ENCODE results near the gene CTDSPL. TPM values are rescaled to one million over a fixed set of nuclear protein-coding genes. Genes with fewer than 3 reads are reported as not detected.
A peak's percentile ranks its signal among the peaks of the same experiment; 100 is the strongest.
"Not testable (repeated sequence)": the region's sequence is repeated elsewhere in the genome, so short reads cannot be mapped to it uniquely, and the experiment has no call there.

CTDSPL gene
- total RNA-seq, 3 donors from 2014 or later, result 1.1 to 1.7 (median 1.3) TPM

GRCh38 chr3:37974121-37975083, 112.7 kb downstream of the CTDSPL start:
- ATAC-seq, result peak; percentile 95 to 97
- H3K4me3 Mint-ChIP-seq, result no peak overlapping the region
- H3K36me3 Mint-ChIP-seq (ENCODE audit: insufficient read depth), result no peaks in the 10 kb centered on the region
- peaks cover 3% of the 10 kb centered on the region for H3K4me1 Mint-ChIP-seq (ENCODE audit: low read depth)
- no peaks in the 10 kb centered on the region for H3K27me3 Mint-ChIP-seq (ENCODE audit: low read depth)
- H3K9me3 Mint-ChIP-seq, result no peaks in the 10 kb centered on the region
- peak; percentile 66 for DNase-seq

GRCh38 chr3:37979541-37980461, 118.1 kb downstream of the CTDSPL start:
- no peaks in the 10 kb centered on the region for H3K9me3 Mint-ChIP-seq
- peaks cover 1% of the 10 kb centered on the region for H3K4me1 Mint-ChIP-seq (ENCODE audit: low read depth)
- H3K27me3 Mint-ChIP-seq (ENCODE audit: low read depth), result peaks cover 5% of the 10 kb centered on the region
- no peak overlapping the region for H3K4me3 Mint-ChIP-seq
- ATAC-seq, result no peak
- DNase-seq, result no peak
- H3K36me3 Mint-ChIP-seq (ENCODE audit: insufficient read depth), result no peaks in the 10 kb centered on the region

DNA sequence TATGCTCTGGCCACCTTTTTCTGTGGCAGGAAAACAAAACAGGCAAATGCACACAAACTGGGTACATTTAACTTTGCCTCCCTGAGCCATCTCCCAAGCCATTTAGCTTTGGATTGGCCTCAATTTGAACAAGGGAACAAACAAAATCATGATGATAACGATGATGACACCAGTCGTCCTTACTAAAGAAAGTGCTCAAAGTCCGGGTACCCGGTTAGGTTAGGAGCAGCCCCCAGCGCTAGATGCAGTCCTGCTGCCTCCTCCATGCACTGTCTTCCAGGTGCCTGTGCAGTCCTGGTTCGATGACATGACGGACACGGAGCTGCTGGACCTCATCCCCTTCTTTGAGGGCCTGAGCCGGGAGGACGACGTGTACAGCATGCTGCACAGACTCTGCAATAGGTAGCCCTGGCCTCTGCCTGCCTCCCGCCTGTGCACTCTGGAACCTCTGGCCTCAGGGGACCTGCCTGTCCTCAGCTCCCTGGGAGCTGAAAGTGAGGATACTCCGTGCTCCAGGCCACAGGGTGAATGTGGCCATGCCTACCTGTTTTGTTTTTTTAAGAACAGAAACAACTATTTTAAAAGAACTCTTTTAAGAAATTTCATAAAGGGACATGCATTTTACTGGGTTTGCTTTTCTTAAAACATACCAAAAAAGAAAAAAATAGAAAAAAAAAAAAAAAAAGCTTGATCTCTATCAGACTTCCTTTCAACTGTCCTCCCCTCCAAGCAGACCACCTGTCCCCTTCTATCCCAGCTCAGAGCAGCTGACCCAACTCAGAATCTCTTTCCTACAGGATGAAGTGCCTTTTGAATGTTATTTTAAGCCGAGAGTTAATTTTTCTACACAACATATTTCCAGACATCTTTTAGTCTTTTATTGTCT, 119.0 kb downstream of the CTDSPL start:
- ATAC-seq (no peak), DNase-seq (no peak)
- Mint-ChIP-seq H3K4me1 (ENCODE audit: low read depth) (no peaks in the 10 kb centered on the region), H3K27me3 (ENCODE audit: low read depth) (peaks cover 5% of the 10 kb centered on the region), H3K4me3 (no peak overlapping the region), H3K9me3 (no peaks in the 10 kb centered on the region), H3K36me3 (ENCODE audit: insufficient read depth) (no peaks in the 10 kb centered on the region)

GRCh38 chr3:37981348-37981664, 119.6 kb downstream of the CTDSPL start:
- Mint-ChIP-seq H3K36me3 (ENCODE audit: insufficient read depth) (no peaks in the 10 kb centered on the region), H3K9me3 (no peaks in the 10 kb centered on the region), H3K27me3 (ENCODE audit: low read depth) (peaks cover 5% of the 10 kb centered on the region), H3K4me1 (ENCODE audit: low read depth) (no peaks in the 10 kb centered on the region), H3K4me3 (no peak overlapping the region)
- ATAC-seq (no peak), DNase-seq (no peak)

GRCh38 chr3:37982331-37982730, 120.7 kb downstream of the CTDSPL start:
- no peak for DNase-seq
- peaks cover 5% of the 10 kb centered on the region for H3K27me3 Mint-ChIP-seq (ENCODE audit: low read depth)
- no peak for ATAC-seq
- H3K9me3 Mint-ChIP-seq, result no peaks in the 10 kb centered on the region
- H3K4me1 Mint-ChIP-seq (ENCODE audit: low read depth), result no peaks in the 10 kb centered on the region
- H3K4me3 Mint-ChIP-seq, result no peak overlapping the region
- H3K36me3 Mint-ChIP-seq (ENCODE audit: insufficient read depth), result no peaks in the 10 kb centered on the region

DNA sequence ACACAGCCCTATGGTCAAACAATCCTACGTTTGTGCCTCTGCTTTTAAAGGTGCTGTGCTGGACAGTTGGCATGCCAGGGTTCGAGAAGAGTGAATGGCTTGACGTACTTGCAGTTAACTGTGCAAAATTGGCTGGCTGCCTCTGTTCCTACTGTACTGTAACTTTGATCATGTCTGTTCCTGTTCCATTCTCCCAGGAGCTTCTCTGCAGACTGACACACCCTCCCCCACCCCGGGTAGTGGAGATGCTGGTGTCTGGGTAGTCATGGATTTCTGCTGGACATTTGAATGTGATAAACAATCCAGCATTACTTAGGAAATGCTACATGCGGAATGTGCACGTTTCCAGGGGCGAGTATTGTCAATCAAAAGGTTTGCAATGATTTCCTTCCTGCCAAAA, 122.4 kb downstream of the CTDSPL start:
- no peak for DNase-seq
- Mint-ChIP-seq H3K4me3 (no peak overlapping the region), H3K27me3 (ENCODE audit: low read depth) (peaks cover 5% of the 10 kb centered on the region)

DNA sequence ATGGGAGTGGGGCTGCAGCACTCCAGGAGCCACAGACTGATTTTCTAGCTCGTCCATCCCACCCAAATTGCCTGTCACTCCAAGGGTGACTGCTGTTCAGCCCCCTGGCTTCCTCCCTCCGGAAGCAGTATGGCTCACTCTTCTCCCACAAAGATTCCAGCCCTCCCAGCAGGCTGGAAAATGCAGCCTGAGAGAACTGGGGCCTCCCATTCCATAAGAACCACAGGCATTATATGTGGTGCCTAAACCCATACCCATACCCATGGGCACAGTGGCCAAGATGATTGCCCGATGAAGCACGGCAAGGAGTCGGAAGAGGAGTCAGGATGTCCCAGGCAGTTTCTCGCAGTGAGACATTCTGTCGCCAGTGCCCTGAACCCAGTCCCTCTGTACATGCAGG, 122.9 kb downstream of the CTDSPL start:
- no peaks in the 10 kb centered on the region for H3K36me3 Mint-ChIP-seq (ENCODE audit: insufficient read depth)
- H3K4me1 Mint-ChIP-seq (ENCODE audit: low read depth), result peaks cover 4% of the 10 kb centered on the region
- H3K4me3 Mint-ChIP-seq, result no peak overlapping the region
- H3K9me3 Mint-ChIP-seq, result no peaks in the 10 kb centered on the region
- DNase-seq (no peak), ATAC-seq (no peak)
- peaks cover 5% of the 10 kb centered on the region for H3K27me3 Mint-ChIP-seq (ENCODE audit: low read depth)

More for the DNA sequence above, 122.4 kb downstream of the CTDSPL start:
- peaks cover 4% of the 10 kb centered on the region for H3K4me1 Mint-ChIP-seq (ENCODE audit: low read depth)
- no peak for ATAC-seq
- H3K36me3 Mint-ChIP-seq (ENCODE audit: insufficient read depth), result no peaks in the 10 kb centered on the region
- H3K9me3 Mint-ChIP-seq, result no peaks in the 10 kb centered on the region

DNA sequence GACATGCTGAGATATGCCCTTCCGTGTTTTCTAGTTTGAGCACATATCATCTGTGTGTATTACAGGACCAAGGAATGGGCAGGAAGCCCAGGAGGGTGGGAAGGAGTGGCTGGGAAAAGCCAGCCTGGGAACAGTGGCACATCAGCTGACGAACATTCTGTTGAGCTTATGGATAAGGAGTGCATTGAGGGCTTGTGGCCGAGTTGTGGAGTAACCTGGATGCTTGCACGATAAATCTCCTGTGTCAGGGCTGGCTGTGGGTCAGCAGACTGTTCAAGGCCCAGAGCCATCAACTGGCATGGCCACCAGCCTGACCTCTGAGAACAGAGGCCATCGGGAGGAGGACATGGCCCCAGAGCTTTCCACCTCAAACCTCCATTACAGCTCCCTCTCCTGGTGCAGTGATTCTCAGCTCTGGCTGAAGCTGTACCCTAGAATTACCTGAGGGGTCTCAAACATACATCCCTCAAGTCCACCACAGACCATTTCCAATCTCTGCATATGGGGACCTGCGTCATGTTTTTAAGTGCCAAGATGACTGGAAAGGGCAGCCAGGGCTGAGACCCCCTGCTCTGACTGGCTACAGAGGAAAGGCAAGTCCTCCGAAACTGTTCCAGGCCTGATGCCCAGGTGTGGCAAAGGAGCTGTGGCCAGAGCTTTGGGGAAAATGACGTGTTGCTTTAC, 124.1 kb downstream of the CTDSPL start:
- Mint-ChIP-seq H3K4me3 (no peak overlapping the region), H3K27me3 (ENCODE audit: low read depth) (peaks cover 1% of the 10 kb centered on the region), H3K4me1 (ENCODE audit: low read depth) (peaks cover 4% of the 10 kb centered on the region), H3K9me3 (no peaks in the 10 kb centered on the region), H3K36me3 (ENCODE audit: insufficient read depth) (no peaks in the 10 kb centered on the region)
- DNase-seq (no peak), ATAC-seq (no peak)

- Mint-ChIP-seq H3K27me3 (ENCODE audit: low read depth) (no peaks in the 10 kb centered on the region), H3K9me3 (no peaks in the 10 kb centered on the region), H3K36me3 (ENCODE audit: insufficient read depth) (no peaks in the 10 kb centered on the region), H3K4me3 (no peak overlapping the region), H3K4me1 (ENCODE audit: low read depth) (peaks cover 4% of the 10 kb centered on the region)
- ATAC-seq (no peak), DNase-seq (no peak)
Measured at GRCh38 chr3:37986479-37987314, 125.0 kb downstream of the CTDSPL start.

- Mint-ChIP-seq H3K9me3 (no peaks in the 10 kb centered on the region), H3K27me3 (ENCODE audit: low read depth) (no peaks in the 10 kb centered on the region), H3K36me3 (ENCODE audit: insufficient read depth) (no peaks in the 10 kb centered on the region), H3K4me1 (ENCODE audit: low read depth) (peaks cover 4% of the 10 kb centered on the region), H3K4me3 (no peak overlapping the region)
- ATAC-seq, result no peak
- DNase-seq, result no peak
Measured at GRCh38 chr3:37987315-37987697, 125.6 kb downstream of the CTDSPL start.

- H3K4me3 Mint-ChIP-seq, result no peak overlapping the region
- no peaks in the 10 kb centered on the region for H3K36me3 Mint-ChIP-seq (ENCODE audit: insufficient read depth)
- no peaks in the 10 kb centered on the region for H3K27me3 Mint-ChIP-seq (ENCODE audit: low read depth)
- H3K9me3 Mint-ChIP-seq, result no peaks in the 10 kb centered on the region
- ATAC-seq, result no peak
- DNase-seq, result no peak
- peaks cover 4% of the 10 kb centered on the region for H3K4me1 Mint-ChIP-seq (ENCODE audit: low read depth)
Measured at GRCh38 chr3:37987751-37988179, 126.1 kb downstream of the CTDSPL start.

GRCh38 chr3:37988376-37988775, 126.7 kb downstream of the CTDSPL start:
- not testable (repeated sequence) for DNase-seq; H3K9me3 Mint-ChIP-seq; H3K4me1 Mint-ChIP-seq (ENCODE audit: low read depth); H3K36me3 Mint-ChIP-seq (ENCODE audit: insufficient read depth); H3K27me3 Mint-ChIP-seq (ENCODE audit: low read depth); ATAC-seq; H3K4me3 Mint-ChIP-seq
